C4-2B (cell line): ENCODE data around the gene CCDC13.

Experiments
- ZFX ChIP-seq: fragments of 450-650 bp; IDR thresholded peaks from 2 replicates; pipeline ENCODE4 v1.6.1; 2017
- TF ChIP-seq, protein P1 (sequence below): fragments of 450-650 bp; conservative IDR thresholded peaks from 2 replicates; pipeline ENCODE4 v1.5.1; 2017; ENCODE audit warnings: mild to moderate bottlenecking

DNA sequence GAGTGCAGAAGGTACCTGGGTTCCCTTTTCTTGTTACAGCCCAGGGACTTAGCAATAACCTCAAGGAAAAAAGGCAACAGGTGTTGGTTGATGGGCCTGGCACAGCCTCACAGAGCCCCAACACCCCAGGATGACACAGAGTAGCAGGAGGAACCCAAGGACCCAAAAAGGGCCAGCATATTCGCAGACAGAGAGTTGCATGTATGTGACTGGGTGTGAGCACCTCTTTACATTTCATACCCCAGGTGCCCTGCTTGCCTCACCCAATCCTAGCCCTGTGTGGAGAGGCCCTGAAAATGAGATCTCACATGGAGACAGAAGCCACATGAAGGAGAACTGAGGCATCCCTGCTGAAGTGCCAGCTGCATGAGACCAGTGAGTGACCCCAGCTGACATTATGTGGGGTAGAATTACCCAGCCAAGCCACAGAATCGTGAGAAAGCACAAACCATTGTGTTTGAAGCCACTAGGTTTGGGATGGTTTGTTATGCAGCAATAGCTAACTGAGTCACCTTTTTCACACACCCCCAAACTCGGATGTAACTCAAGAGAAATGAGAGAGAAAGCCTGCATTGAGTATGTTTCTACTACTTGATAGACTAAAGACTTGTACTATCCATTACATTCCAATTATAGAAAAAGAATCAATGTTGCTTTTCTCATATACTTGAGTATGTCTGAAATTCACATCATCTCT, 44.2 kb downstream of the CCDC13 start:
- TF ChIP-seq, protein P1, sequence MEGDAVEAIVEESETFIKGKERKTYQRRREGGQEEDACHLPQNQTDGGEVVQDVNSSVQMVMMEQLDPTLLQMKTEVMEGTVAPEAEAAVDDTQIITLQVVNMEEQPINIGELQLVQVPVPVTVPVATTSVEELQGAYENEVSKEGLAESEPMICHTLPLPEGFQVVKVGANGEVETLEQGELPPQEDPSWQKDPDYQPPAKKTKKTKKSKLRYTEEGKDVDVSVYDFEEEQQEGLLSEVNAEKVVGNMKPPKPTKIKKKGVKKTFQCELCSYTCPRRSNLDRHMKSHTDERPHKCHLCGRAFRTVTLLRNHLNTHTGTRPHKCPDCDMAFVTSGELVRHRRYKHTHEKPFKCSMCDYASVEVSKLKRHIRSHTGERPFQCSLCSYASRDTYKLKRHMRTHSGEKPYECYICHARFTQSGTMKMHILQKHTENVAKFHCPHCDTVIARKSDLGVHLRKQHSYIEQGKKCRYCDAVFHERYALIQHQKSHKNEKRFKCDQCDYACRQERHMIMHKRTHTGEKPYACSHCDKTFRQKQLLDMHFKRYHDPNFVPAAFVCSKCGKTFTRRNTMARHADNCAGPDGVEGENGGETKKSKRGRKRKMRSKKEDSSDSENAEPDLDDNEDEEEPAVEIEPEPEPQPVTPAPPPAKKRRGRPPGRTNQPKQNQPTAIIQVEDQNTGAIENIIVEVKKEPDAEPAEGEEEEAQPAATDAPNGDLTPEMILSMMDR, result no peak
- TF ChIP-seq ZFX, result no peak
